Hepatocyte (in vitro differentiated cells): ENCODE measurements around the gene EIPR1.

Source experiments
- CTCF ChIP-seq: fragments of 200-600 bp; sonication (generic); IDR thresholded peaks from 2 replicates; pipeline ENCODE4 v1.5.1; 2016; ENCODE audit warnings: antibody characterized with exemption, mild to moderate bottlenecking; ENCODE audit not compliant: poor library complexity
- EZH2 ChIP-seq: fragments of 200-600 bp; sonication (generic); IDR thresholded peaks from 2 replicates; pipeline ENCODE4 v1.6.1; 2016; ENCODE audit warnings: antibody characterized with exemption, mild to moderate bottlenecking, borderline replicate concordance
- EZH2phosphoT487 ChIP-seq: fragments of 200-600 bp; sonication (generic); IDR thresholded peaks from one replicate; pipeline ENCODE4 v1.6.1; 2018; ENCODE audit warnings: antibody characterized with exemption, mild to moderate bottlenecking, low read depth, moderate library complexity; ENCODE audit not compliant: unreplicated experiment, severe bottlenecking

GRCh38 chr2:3312576-3313345 lies 64.9 kb downstream of the EIPR1 start:
- no peak for TF ChIP-seq CTCF
- no peak for TF ChIP-seq EZH2phosphoT487
- TF ChIP-seq EZH2 = no peak
